Superior temporal gyrus (tissue), 1 donor: ENCODE data around the gene THAP8.
"Not testable (repeated sequence)": the region's sequence is repeated elsewhere in the genome, so short reads cannot be mapped to it uniquely, and the experiment has no call there.

Experiments
- DNase-seq: peaks from one replicate; pipeline ENCODE4 v3.0.0-alpha.2; 2016; ENCODE audit errors: extremely low spot score

THAP8 gene

DNA sequence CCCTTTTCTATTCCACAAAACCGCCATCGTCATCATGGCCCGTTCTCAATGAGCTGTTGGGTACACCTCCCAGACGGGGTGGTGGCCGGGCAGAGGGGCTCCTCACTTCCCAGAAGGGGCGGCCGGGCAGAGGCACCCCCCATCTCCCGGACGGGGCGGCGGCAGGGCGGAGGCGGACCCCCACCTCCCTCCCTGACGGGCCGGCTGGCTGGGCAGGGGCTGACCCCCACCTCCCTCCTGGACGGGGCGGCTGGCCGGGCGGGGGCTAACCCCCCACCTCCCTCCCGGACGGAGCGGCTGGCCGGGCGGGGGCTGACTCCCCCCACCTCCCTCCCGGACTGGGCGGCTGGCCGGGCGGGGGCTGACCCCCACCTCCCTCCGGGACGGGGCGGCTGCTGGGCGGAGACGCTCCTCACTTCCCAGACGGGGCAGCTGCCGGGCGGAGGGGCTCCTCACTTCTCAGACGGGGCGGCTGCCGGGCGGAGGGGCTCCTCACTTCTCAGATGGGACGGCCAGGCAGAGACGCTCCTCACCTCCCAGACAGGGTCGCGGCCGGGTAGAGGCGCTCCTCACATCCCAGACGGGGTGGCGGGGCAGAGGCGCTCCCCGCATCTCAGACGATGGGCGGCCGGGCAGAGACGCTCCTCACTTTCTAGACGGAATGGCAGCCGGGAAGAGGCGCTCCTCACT lies 14.9 kb upstream of the THAP8 start:
- DNase-seq: not testable (repeated sequence)

DNA sequence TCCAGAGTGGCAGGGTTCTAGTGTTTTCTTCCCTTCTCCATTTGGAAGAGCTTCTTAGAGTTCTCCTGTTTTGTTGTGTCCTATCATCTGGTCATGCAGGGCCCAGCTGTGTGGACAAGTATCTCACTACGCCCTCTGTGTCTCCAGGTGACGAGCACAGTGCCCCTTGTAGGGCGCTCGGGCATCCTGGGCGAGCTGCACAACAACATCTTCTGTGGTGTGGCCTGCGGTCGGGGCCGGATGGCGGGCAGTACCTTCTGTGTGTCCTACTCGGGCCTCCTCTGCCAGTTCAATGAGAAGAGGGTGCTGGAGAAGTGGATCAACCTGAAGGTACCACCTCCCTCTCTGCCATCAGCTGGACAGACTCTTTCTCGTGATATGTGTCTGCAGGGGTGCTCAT lies 13.6 kb upstream of the THAP8 start:
- DNase-seq: no peak

DNA sequence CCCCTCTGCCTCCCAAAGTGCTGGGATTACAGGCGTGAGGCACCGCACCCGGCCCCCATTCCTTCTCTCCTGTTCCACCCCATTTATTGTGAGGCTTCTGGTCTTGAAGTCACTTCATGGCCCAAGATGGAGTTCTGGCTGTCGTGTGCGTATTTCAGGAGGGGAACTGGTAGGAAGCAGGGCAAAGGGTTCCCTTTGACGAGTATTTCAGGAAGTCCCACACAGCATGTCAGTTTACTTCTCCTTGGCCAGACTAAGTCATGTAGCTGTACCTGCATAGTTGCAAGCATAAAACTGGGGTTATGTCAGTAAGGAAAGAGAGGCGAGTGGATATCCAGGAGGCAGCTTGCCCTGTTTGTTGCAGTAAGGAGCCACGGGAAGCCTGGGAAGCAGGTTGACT lies 10.7 kb upstream of the THAP8 start:
- no peak for DNase-seq

DNA sequence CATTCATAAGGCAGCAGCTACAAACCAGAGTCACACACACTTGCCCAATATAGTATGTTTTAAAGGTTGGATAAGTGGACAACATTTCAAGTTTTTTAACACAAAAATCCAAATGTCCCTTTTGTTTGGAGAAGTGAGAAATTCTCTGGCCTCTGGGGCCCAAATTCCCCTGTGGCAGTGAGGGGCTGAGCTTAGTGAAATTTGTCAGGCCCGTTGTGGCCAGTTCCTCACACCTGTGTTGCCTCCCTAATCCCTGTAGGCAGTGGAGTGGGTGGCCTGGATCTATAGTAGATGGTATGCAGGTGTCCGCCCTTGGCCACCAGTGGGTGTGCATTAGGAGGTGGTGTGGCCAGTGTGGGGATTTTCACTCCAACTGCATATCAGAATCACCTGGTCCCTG lies 7.3 kb upstream of the THAP8 start:
- DNase-seq: no peak

DNA sequence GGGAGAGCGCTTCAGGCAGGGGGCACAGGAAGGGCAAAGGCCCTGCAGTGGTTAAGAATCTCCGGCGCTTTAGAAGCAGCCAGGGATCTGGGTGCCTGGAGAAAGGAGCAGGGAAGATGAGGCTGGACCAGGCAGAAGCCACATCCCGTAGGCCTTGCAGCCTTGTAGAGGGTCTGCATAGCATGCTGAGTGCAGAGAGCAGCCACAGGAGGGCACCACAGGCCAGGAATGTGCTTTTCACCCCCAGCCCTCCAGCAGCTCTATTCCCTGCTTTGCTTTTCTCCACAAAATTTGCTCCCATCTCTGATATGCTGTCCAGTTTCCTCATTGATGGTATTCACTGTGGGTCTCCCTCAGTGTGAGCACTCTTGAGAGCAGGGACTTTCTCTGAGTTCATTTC lies 6.3 kb upstream of the THAP8 start:
- DNase-seq: peak; percentile 87

DNA sequence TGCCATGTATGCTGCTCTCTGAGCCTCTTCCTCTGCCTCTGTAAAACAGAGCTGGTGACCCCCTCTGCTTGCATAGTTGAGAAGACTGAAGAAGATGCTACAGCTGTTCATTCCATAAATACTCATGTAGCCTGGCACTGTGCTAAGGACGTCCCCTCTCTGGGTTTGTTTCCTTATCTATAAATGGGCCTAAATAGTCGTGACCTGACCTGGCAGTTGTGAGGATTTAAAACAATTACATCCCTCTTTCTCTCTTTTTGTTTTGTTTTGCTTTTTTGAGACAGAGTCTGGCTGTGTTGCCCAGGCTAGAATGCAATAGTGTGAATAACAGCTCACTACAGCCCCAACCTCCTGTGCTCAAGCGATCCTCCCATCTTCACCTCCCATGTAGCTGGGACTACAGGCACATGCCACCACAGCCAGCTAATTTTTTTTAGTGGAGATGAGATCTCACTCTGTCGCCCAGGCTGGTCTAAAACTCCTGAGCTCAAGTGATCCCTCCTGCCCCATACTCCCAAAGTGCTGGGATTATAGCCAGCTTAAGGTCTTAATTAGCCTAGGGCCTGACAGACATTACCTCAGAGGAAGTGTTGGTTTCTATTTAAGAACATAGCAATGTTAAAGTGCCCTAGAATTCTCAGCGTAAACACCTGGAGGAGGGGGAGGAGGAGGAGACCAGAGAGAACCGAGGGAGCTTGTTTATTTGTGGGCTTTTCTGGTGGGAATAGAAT lies 5.3 kb upstream of the THAP8 start:
- no peak for DNase-seq

DNA sequence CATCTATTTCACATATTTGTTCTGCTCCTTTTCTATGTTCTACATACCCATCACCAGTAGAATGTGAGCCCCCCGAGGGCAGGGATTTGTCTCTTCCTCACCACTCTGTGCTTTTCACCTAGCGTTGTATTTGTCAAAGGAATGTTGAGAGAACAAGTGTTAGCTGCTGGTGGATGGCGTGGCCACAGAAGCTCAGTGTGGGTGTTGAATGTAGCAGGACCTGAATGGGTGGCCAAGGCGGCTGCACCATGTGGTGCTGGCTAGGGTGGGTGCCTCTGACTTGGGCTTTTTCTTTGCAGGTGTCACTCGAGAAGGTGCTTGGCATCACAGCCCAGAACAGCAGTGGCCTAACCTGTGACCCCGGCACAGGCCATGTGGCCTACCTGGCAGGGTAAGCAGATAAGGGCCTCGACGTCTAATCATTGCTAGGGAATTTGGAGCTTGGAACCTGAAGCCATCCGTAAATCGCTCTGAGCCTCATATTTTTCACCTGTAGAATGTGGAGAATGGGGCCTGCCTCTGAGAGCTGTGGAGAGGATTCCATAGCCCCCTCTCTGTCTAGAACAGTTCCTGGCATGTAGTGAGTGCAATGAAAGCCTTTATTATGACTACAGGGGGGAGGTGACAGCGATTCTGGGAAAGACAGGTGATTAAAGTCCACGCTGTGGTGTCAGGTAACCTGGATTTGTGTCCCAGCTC lies 4.5 kb upstream of the THAP8 start:
- DNase-seq: no peak

DNA sequence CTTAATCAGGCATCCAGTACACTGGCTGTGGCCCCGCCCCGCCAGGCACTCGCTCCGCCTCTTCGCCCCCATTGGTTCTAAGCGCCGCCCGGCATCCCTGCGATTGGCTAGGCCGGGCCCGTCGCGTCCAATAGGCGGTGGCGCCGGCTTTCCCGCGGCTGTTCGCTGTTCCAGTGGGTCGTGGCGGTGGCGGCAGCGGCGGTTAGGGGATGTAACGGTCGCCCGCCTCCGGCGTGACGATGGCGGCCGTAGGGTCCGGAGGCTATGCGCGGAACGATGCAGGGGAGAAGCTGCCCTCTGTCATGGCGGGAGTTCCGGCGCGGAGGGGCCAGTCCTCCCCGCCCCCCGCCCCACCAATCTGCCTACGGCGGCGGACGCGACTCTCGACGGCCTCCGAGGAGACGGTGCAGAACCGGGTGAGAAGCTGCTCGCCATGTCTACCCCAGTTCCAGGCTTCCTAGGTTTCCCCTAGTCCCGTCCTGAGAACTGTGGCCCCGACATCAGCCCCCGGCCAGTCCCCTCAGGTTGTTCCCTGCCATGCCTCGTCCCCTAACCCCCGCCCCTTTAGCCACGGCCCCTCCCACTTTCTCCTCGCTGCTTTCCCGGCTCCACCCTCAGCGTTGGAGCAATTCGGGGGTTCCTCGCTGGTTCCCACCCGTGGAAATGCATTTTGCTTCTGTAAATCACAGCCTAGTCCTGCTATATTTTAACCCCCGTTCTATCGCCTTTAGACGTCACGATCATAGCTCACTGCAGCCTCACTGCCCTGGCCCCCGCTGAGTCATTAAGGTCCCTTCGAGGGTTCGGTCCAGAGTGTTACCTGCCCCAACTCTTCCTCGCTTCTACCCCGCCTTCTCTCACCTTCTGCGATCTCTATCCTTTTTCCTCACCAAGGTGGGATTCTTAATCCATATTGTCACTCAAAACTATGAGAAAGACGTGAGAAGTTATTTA lies 925 bp upstream of the THAP8 start, which contains the start of gene WDR62:
Gene WDR62, plus strand, starts transcription at position 165 of the 954 bp plus-strand sequence. Its CDS starts 75 bp downstream, at position 240.
- DNase-seq: no peak

DNA sequence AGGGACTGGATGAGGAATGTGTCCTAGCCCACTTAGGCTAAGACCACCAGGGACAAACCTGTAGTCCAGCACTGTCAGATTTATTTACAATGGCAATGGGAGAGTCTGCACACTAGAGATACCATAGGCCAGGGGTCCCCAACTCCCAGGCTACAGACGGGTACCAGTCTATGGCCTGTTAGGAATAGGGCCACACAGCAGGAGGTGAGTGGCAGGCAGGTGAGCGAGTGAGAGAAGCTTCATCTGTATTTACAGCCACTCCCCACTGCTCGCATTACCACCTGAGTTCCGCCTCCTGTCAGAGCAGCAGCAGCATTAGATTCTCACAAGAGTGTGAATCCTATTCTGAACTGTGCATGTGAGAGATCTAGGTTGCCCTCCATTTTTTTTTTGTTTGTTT lies 2.4 kb downstream of the THAP8 start:
- no peak for DNase-seq

DNA sequence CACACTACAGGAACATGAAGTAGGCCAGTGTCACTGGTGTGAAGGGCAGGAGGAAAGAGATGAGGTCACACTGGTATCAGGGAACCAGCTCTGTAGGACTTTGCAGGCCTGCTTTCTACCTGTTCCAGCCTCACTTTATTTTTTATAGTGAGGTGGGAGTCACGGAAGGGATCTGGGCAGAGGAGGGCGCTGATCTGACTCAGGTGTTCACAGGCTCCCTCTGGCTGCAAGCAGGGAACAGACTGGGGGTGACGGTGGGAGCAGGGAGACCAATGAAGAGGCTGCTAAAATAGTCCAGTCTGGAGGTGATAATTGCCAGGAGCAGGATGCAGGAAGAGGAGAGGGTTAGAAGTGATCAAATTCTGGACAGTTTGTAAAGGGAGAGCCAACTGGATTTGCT lies 2.8 kb downstream of the THAP8 start:
- no peak for DNase-seq

DNA sequence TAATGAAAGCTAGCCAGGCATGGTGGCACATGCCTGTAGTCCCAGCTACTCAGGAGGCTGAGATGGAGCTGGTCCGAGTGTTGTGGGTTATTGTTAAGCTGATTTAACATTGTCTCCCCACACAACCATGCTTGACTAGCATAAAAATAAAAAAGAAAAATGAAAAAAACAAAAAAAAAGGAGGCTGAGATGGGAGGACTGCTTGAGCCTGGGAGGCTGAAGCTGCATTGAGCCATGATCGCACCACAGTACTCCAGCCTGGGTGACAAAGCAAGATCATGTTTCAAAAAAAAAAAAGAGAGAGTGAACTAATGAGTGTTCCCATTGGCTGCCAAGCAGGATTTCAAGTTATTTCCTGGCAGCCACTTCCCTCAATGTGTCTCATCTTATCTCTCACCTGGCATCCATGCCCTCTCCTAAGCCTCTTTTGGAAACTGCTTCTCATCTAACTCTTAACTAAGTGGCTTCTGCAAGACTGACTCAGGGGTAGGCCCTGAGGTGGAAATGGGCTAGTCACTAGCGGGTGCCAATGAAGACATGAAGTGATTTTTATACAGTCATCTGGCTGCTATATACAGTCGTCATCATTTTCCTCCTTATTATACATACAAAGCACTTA lies 4.9 kb downstream of the THAP8 start:
- DNase-seq: no peak

DNA sequence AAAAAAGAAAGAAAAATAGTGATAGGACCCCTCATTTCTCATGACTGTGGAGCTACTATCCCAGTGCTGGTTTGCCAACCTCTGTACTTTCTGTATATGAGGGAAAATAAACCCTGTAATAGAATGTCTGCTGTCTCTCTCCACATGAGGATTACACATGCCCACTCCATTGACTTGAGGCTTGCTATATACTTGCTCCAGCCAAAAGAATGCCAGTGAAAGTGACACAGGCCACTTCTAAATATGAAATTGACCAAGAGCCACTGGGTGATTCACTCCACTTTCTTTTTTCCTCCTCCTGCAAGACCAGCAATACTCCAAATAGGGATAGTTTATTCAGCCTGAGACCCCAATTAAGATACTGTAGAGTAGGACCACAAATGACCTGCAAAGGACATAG lies 6.2 kb downstream of the THAP8 start:
- no peak for DNase-seq

DNA sequence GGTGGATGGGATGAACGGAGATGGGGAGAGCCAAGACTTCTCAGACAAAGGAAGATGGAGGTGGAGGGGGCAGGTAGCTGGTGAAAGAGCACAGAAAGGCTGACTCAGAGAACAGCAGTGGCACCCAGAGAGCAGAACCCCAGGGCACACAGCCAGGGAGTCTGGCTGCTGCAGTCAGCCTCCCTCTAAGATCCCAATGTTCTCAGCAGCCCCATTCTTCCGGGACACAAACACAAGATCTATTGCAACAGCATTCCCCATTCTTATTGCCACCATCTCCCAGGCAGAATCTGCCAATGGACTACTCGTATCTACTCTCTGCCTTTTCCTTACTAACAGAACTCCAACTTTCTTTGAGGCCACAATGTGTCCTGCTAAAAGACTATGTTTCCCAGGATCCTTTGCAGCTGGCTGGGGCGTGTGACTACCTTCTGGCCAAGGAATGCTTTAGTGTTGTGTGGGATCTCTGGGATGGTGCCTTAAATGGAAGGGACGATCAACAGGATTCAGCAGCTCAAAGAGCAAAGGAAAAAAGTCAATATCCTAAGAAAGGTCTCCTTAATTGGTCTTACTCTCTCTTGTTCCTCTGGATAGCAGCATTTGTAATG lies 7.5 kb downstream of the THAP8 start:
- DNase-seq: no peak

DNA sequence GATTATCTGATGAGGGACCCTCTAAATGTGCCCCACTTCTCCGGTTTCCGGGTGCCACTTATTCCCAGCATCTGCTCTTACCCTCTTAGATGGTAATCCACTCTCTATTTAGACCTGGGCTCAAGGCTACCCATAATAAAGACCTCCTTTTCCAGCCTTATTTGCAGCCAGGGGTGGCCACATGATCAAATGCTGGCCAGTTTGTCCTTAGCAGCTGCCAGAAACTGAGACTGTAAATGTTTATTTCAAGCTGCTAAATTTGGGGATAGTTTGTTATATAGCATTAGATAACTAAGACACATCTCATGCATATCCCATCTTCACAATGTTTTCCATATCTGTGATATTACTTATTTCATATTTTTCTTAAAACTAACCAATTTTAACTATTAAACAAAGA lies 10.1 kb downstream of the THAP8 start:
- DNase-seq: peak; percentile 51

DNA sequence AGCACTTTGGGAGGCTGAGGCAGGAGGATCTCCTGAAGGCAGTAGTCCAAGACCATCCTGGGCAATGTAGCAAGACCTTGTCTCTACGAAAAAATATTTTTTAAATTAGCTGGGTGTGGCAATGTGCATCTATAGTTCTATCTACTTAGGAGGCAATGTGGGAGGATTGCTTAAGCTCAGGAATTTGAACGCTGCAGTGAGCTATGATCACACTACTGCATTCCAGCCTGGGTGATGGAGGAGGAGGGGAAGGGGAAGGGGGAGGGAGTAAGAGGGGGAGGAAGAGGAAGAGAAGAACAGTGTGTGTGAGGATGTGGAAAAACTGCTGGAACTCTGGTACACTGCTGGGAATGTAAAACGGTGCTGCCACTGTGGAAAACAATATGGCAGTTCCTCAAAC lies 12.3 kb downstream of the THAP8 start:
- DNase-seq: no peak

DNA sequence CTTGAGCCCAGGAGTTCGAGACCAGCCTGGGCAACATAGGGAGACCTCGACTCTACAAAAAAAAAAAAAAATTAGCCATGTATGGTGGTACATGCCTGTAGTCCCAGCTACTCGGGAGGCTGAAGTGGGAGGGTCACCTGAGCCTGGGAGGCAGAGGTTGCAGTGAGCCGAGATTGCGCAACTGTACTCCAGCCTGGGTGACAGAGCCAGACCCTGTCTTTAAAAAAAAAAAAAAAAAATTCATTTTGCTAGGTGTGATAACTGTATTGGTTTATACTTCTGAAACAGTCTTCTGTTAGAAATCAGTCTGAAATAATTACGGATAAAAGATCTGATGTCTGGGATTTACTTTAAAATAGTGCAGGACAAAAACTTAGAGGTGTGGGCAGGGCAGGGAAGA lies 13.0 kb downstream of the THAP8 start:
- DNase-seq: not testable (repeated sequence)

DNA sequence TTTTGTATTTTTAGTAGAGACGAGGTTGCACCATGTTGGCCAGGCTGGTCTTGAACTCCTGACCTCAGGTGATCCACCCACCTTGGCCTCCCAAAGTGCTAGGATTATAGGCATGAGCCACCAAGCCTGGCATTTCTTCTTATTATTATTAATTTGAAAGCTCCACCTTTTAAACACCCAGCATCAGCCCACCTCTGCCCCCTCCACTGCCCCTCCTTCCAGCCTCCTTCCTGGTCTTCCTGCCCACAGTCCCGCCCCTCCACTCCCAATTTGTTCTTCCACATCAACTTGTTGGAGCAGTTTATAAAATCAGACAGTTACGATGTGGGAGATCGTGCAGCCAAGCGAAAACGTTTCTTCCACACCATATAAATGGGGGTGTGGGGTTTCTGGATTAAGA lies 13.6 kb downstream of the THAP8 start:
- no peak for DNase-seq

DNA sequence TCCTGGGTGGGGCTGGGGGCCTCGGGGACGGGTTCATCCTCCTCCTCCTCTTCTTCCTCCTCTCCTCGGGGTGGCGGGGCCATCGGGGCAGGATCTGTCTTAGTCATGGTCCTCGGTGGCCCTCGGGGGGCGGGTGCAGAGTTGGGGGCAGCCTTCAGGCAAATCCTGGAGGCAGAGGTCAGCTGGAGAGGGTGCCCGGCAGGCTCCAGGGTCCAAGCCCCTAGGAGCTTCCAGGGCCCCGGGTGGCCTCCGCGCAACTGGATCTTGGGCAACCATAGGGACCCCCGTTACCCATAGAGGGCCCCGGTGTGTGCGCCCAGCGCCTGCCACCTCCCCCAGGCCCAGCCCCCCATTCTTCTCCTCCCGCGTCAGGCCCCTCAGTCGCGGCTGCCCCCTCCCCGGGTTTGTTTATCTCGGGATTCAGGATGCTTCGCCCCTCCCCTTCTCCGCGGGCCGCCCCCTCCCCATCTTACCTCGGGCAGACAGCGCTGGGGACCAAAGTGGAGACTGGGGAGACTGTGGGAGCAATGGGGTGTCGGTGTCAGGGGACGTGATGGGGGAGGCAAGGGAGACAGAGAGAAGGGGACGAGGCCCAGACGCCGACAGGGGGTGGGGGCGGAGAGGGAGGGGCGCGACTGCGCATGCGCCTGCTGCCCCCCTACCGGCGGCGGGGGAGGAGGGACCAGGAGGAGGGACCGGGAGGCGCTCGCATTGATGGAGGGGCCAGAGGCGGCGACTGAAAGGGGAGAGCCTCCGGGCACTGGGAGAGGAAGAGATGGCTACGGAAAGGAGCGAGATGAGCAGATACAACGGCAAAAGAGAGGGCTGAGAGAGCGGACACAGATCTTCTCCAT lies 21.6 kb downstream of the THAP8 start, which contains the start of gene CLIP3:
Gene CLIP3, minus strand, starts transcription at position 623 of the 854 bp plus-strand sequence. Its CDS starts 516 bp downstream, at position 107.
- DNase-seq: peak; percentile 84

DNA sequence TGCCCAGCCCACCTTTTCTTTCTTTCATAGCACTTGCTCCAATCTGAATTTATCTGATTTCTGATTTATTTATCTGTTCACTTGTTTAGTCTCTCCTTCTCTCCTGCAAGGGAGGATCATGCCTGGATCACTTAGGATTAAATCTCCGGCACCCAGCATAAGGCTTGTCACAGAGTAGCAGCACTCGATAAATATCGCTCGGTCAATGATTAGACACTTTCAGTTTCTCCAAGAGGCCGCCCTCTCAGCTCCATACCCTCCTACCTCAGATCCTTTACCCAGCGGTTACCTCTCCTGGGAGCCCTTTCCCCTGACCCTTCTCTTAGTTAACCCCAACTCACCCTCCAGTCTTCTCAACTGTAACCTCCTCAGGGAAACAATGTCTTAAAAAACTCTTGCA lies 22.8 kb downstream of the THAP8 start:
- no peak for DNase-seq
